AG09309 (cell line): ENCODE data around the gene ATF4.

Experiments
- DNase-seq: peaks from one replicate; pipeline ENCODE4 v3.0.0-alpha.2; 2010; ENCODE audit warnings: low read depth
- H3K4me3 ChIP-seq: 2 replicates; pipeline ENCODE4 v1.5.1; 2011; ENCODE audit warnings: mild to moderate bottlenecking, low read depth, low read length, moderate library complexity; ENCODE audit not compliant: control insufficient read depth
- TF ChIP-seq, protein P1 (sequence below): IDR thresholded peaks from 2 replicates; pipeline ENCODE4 v1.5.1; 2011; ENCODE audit warnings: mild to moderate bottlenecking, low read depth, low read length, inconsistent platforms; ENCODE audit not compliant: insufficient read depth, control insufficient read depth; ENCODE audit errors: missing control alignments

ATF4 gene

GRCh38 chr22:39524753-39525657 is 4.6 kb downstream of the ATF4 start:
- DNase-seq = no peak
- TF ChIP-seq, protein P1, sequence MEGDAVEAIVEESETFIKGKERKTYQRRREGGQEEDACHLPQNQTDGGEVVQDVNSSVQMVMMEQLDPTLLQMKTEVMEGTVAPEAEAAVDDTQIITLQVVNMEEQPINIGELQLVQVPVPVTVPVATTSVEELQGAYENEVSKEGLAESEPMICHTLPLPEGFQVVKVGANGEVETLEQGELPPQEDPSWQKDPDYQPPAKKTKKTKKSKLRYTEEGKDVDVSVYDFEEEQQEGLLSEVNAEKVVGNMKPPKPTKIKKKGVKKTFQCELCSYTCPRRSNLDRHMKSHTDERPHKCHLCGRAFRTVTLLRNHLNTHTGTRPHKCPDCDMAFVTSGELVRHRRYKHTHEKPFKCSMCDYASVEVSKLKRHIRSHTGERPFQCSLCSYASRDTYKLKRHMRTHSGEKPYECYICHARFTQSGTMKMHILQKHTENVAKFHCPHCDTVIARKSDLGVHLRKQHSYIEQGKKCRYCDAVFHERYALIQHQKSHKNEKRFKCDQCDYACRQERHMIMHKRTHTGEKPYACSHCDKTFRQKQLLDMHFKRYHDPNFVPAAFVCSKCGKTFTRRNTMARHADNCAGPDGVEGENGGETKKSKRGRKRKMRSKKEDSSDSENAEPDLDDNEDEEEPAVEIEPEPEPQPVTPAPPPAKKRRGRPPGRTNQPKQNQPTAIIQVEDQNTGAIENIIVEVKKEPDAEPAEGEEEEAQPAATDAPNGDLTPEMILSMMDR = no peak

GRCh38 chr22:39525658-39525975 is 5.3 kb downstream of the ATF4 start:
- no peak overlapping the region for H3K4me3 ChIP-seq
- TF ChIP-seq, protein P1 = no peak

More at GRCh38 chr22:39524753-39525657, 4.6 kb downstream of the ATF4 start:
- no peak overlapping the region for H3K4me3 ChIP-seq

GRCh38 chr22:39526736-39527171 is 6.4 kb downstream of the ATF4 start:
- H3K4me3 ChIP-seq = no peak overlapping the region
- TF ChIP-seq, protein P1 = no peak
- no peak for DNase-seq

More at GRCh38 chr22:39525658-39525975, 5.3 kb downstream of the ATF4 start:
- DNase-seq = no peak

DNA sequence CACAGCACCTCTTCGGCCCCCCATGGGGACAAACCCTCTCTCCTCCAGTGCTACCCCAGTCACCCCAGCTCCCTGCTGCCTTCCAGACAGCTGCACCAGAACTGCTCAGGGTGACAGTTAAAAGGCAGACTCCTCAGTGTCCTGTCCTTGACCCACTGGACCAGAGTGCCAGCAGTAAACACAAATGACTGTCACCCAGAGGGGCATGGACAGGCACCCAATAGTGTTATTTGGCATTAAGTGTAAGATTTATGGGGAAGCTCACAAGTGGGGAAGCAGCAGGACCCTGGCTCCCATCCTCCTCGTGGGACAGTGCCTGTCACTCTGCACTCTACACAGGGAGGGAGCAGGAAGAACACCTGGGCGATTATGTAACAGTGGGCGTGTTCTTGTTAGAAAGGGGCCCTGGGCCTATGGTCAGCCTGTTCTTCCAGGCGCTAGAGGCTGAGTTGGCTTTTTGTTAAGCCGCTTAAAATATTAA is 7.2 kb downstream of the ATF4 start:
- TF ChIP-seq, protein P1 = no peak
- no peak overlapping the region for H3K4me3 ChIP-seq
- no peak for DNase-seq

DNA sequence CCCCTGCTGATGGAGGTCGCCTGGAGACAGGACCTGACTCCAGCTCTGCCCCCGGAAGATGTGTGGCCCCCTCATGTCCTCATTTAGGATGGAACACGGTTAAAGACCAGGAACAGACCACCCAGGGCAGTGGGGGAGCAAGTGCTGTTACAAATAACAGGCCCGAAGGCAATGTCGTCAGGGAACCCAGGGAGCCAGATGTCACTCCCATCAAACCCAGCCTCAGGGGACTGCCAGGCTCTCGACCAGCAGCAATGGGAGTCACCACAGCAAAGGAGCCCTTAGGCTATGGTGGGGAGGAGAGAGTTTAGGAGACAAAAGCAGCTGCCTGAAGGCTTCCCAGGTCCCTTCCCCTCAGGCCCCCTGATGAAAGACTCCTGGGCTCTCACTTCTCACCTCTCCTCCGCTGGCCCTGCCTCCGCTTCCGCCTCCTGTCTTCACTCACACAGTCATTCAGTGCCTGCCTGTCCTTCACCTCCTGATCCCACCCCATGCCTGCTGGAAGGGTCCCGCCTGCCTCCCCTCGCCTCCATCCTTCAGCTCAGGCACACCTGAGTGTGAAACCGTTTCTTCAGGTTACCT is 7.8 kb downstream of the ATF4 start:
- TF ChIP-seq, protein P1 = no peak
- no peak overlapping the region for H3K4me3 ChIP-seq
- DNase-seq = no peak

DNA sequence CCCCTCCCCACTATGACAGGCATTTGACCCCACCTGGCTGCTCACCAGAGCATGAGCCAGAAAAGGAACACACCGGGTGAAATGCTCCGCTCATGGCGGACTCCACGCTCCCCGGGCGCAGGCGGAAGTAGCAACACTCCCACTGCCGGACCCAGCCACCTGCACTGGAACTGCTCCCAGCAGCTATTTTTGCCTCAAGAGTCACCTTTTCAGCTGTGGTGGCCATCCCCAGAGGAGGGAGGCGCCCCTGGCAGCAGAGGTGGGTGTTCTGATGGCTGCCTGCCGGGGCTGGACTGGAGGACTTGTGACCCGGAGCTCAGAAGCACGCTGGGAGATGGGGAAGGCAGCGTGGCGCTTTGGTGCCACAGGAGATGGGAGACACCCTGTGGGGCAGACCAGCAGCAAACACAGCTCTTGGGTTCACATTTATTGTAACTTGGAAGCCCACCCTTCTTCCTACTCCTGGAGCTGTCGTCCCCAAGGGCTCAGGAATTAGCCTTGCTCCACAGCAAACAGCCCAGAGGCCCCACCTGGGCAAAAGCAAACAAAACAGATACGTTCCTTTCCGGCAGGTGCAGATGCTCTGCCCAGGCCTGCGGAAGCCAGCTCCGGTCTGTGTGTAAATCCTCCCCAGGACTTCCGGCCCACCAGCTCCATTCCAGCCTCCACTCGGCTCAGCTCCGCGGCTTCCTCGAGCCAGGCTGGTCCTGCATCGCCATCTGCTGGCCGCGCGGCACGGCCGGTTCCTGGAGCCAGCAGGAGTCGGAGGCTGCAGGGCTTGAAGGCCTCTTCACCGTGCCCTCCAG is 8.5 kb downstream of the ATF4 start:
- no peak overlapping the region for H3K4me3 ChIP-seq
- TF ChIP-seq, protein P1 = peak; percentile 100
- peak; percentile 75 for DNase-seq
